ENCODE results near the gene STK32C. TPM values are rescaled to one million over a fixed set of nuclear protein-coding genes. Genes with fewer than 3 reads are reported as not detected.

The STK32C gene
- total and polyA plus RNA-seq, 10 of the 15 experiments (the other 5 are each of a cell fraction or from before 2014, with no cell fraction given), result 1.5 to 18.1 (median 6.4) TPM

DNA sequence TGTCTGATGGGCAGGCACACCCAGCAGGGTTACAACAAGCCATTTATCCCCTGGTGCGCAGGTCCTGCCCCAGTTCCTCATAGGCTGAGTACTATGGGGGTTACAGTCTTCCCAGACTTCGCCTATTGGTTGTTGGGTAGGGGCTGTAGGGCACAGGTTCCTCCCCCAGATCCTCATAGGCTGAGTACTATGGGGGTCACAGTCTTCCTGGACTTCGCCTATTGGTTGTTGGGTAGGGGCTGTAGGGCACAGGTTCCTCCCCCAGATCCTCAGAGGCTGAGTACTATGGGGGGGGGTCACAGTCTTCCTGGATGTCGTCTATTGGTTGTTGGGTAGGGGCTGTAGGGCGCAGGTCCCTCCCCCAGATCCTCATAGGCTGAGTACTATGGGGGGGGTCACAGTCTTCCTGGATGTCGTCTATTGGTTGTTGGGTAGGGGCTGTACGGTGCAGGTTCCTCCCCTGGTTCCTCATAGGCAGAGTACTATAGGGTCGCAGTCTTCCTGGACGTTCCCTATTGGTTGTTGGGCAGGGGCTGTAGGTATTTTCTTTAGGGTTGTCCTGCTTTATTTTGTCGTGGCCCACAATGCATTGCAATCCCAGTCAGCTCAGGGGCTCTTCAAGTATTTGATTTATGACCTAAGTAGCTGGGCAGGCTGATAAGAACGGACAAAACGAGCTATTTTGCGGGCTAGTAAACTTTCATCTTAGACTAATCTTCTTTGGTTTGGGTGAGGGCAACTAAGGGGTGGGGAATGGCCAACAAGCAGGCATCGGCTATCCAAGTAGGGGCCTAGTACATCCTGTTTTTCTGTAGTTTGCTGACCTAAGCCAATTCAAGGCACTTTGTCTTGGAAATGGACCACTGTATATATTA lies 27.7 kb upstream of the STK32C start (continued):
- TF ChIP-seq IKZF1 (conservative IDR thresholded peaks at IDR 0.05) (no peak), E2F8 (IDR thresholded peaks at IDR 0.05; ENCODE audit: low read depth, partially characterized antibody) (no peak), CEBPB (IDR thresholded peaks at IDR 0.05; ENCODE audit: borderline replicate concordance in 1 of 2, low read depth in 2 of 2, low read length in 2 of 2) (no peak), KAT2A (conservative IDR thresholded peaks at IDR 0.05; ENCODE audit: control insufficient read depth, low read depth, low read length) (no peak), ZNF207 (IDR thresholded peaks at IDR 0.05; ENCODE audit: borderline replicate concordance) (no peak), RCOR1 (conservative IDR thresholded peaks at IDR 0.05; ENCODE audit: low read depth, low read length) (no peak), TBL1XR1 (IDR thresholded peaks at IDR 0.05; ENCODE audit: low read depth, low read length) (no peak), SMC3 (IDR thresholded peaks at IDR 0.05; ENCODE audit: borderline replicate concordance, low read length) (no peak), FOS (IDR thresholded peaks at IDR 0.05; ENCODE audit: borderline replicate concordance, extremely low read depth, insufficient read length) (peak; percentile 22), YBX1 (IDR thresholded peaks at IDR 0.05) (no peak), USF2 (IDR thresholded peaks at IDR 0.05; ENCODE audit: borderline replicate concordance, low read depth, low read length) (no peak), POU2F2 (IDR thresholded peaks at IDR 0.05; ENCODE audit: borderline replicate concordance, low read depth, low read length) (no peak), HDAC6 (IDR thresholded peaks at IDR 0.05; ENCODE audit: unreplicated experiment) (no peak), ZBTB33 (IDR thresholded peaks at IDR 0.05) (no peak), ZNF274 (IDR thresholded peaks at IDR 0.05; ENCODE audit: insufficient read depth, insufficient read length) (no peak), GABPA (IDR thresholded peaks at IDR 0.05; ENCODE audit: low read depth) (no peak), MYC (IDR thresholded peaks at IDR 0.05; ENCODE audit: insufficient read depth, insufficient read length, insufficient replicate concordance, low read length, severe bottlenecking) (no peak), NFIC (IDR thresholded peaks at IDR 0.05; ENCODE audit: low read depth, low read length) (no peak), ELK1 (IDR thresholded peaks at IDR 0.05; ENCODE audit: low read depth, low read length) (no peak)
- TF ChIP-seq, protein P1, sequence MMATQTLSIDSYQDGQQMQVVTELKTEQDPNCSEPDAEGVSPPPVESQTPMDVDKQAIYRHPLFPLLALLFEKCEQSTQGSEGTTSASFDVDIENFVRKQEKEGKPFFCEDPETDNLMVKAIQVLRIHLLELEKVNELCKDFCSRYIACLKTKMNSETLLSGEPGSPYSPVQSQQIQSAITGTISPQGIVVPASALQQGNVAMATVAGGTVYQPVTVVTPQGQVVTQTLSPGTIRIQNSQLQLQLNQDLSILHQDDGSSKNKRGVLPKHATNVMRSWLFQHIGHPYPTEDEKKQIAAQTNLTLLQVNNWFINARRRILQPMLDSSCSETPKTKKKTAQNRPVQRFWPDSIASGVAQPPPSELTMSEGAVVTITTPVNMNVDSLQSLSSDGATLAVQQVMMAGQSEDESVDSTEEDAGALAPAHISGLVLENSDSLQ (IDR thresholded peaks at IDR 0.05), result peak; percentile 74

All from GM12878 (cell line).